Osteoblast (primary cell): ENCODE data around the gene TOR4A. TPM values are rescaled to one million over a fixed set of nuclear protein-coding genes. Genes with fewer than 3 reads are reported as not detected.

Source experiments
- DNase-seq: peaks from one replicate; pipeline ENCODE4 v3.0.0; 2011; ENCODE audit warnings: low spot score, mixed read lengths; ENCODE audit not compliant: insufficient read length; ENCODE audit errors: missing footprints
- H2AFZ ChIP-seq: 2 replicates; pipeline ENCODE4 v1.6.0; 2011; ENCODE audit warnings: mild to moderate bottlenecking, low read length
- H3K27ac ChIP-seq: 2 replicates; pipeline ENCODE4 v1.5.1; 2011; ENCODE audit warnings: mild to moderate bottlenecking, low read depth, low read length, moderate library complexity
- H3K27me3 ChIP-seq: 2 replicates; pipeline ENCODE4 v1.6.0; 2012; ENCODE audit warnings: mild to moderate bottlenecking, control low read depth, inconsistent platforms, low read length, moderate library complexity; ENCODE audit not compliant: insufficient read depth
- H3K36me3 ChIP-seq: 2 replicates; pipeline ENCODE4 v1.5.1; 2011; ENCODE audit warnings: mild to moderate bottlenecking, low read length, control low read depth, moderate library complexity; ENCODE audit not compliant: insufficient read depth
- H3K4me1 ChIP-seq: 2 replicates; pipeline ENCODE4 v1.5.1; 2011; ENCODE audit warnings: mild to moderate bottlenecking, low read length, control low read depth, moderate library complexity; ENCODE audit not compliant: insufficient read depth
- H3K4me2 ChIP-seq: 2 replicates; pipeline ENCODE4 v1.6.0; 2011; ENCODE audit warnings: mild to moderate bottlenecking, low read length; ENCODE audit not compliant: insufficient read depth
- H3K4me3 ChIP-seq: fragments of 200-600 bp; sonication (generic); 3 replicates; pipeline ENCODE4 v1.5.1; 2012; ENCODE audit warnings: mild to moderate bottlenecking, low read length, inconsistent platforms; ENCODE audit not compliant: insufficient read depth
- H3K79me2 ChIP-seq: 2 replicates; pipeline ENCODE4 v1.6.0; 2012; ENCODE audit warnings: mild to moderate bottlenecking, low read length, control low read depth, inconsistent platforms; ENCODE audit not compliant: insufficient read depth
- H3K9me3 ChIP-seq: 2 replicates; pipeline ENCODE4 v1.5.1; 2011; ENCODE audit warnings: low read depth, low read length, control low read depth
- H4K20me1 ChIP-seq: 2 replicates; pipeline ENCODE4 v1.6.0; 2012; ENCODE audit warnings: mild to moderate bottlenecking, low read length, control low read depth; ENCODE audit not compliant: insufficient read depth
- total RNA-seq: library from RNA; depleted of rRNA; stranded (reverse); fragments of >200 nt; gene quantifications from 2 replicates; pipeline ENCODE4 v1.2.3, GENCODE V29; 2012
- TF ChIP-seq, protein P1 (sequence below): IDR thresholded peaks from 2 replicates; pipeline ENCODE4 v1.5.1; 2011; ENCODE audit warnings: mild to moderate bottlenecking, low read depth, low read length, moderate library complexity; ENCODE audit errors: extremely low read depth

The TOR4A gene
- total RNA-seq, 1 donor, result 2.5 TPM

DNA sequence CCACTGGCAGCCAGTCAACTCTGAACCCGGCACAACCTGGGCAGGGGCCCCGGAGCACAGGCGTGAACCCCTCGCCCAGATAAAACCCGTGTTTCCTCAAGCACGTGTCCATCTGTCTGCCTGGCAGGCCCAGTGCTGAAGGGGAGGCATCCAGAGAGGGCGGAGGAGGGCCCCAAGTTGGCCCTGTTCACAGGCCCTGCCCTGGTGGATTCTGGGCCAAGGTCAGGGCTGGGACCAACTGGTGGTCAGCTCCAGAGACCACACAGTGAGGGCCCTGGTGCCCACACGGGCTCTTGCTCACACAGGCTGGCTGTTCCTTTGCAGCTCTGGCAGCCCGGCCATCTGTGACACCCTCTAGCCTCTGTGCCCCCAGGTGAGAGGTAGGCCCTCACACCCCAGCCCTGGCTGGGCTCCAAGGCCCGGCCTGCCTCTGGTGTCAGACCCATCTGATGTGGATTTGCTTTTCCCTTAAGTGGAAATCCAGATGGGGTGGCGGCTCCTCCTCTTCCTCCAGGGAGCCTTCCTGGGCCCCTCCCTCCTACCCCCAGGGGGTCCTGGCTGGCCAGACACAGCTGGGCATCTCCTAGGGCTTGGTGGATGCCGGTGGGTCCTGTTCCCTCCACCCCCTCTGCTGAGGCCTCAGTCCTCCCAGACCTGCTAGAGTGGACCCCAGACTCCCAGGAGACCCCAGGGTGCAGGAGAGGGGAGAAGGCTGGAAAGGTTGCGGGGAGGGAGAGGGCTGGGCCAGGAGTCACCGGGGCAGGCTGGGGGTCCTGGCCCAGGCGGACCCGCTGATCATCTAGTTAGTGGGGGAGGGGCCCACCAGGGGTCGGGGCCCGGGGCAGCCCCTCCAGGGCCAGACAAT, 27.0 kb upstream of the TOR4A start:
- no peak overlapping the region for H3K4me2 ChIP-seq

DNA sequence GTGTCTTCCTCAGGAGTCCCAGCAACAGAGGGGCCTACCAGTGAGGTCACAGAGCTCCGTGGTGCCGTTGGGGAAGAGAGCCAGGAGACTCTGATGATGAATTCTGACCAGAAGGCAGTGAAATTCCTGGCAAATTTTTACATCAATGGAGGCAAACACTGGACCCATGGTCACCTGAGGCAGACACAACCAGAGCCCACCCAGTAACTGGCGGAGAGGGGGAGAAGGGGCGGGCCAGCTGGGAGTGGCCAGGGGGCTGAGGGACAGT, 26.4 kb upstream of the TOR4A start, which contains the start of gene STPG3:
Gene STPG3 (plus strand): TSS at position 93 of the 268 bp plus-strand sequence. CDS start 1 bp downstream, at position 94.
- peak; percentile 92 for DNase-seq
- peaks cover 8% of the 10 kb centered on the region for H3K79me2 ChIP-seq
- H3K27me3 ChIP-seq, result peaks cover 5% of the 10 kb centered on the region
- no peaks in the 10 kb centered on the region for H3K9me3 ChIP-seq
- TF ChIP-seq, protein P1, sequence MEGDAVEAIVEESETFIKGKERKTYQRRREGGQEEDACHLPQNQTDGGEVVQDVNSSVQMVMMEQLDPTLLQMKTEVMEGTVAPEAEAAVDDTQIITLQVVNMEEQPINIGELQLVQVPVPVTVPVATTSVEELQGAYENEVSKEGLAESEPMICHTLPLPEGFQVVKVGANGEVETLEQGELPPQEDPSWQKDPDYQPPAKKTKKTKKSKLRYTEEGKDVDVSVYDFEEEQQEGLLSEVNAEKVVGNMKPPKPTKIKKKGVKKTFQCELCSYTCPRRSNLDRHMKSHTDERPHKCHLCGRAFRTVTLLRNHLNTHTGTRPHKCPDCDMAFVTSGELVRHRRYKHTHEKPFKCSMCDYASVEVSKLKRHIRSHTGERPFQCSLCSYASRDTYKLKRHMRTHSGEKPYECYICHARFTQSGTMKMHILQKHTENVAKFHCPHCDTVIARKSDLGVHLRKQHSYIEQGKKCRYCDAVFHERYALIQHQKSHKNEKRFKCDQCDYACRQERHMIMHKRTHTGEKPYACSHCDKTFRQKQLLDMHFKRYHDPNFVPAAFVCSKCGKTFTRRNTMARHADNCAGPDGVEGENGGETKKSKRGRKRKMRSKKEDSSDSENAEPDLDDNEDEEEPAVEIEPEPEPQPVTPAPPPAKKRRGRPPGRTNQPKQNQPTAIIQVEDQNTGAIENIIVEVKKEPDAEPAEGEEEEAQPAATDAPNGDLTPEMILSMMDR, result no peak
- H4K20me1 ChIP-seq, result peaks cover 4% of the 10 kb centered on the region
- H3K4me2 ChIP-seq, result no peak within 1 kb of the TSS
- no peak within 1 kb of the TSS for H3K27ac ChIP-seq
- no peaks in the 10 kb centered on the region for H3K36me3 ChIP-seq
- H3K4me1 ChIP-seq, result peaks cover 9% of the 10 kb centered on the region
- H3K4me3 ChIP-seq, result no peak within 1 kb of the TSS
- H2AFZ ChIP-seq, result no peak within 1 kb of the TSS

More for the DNA sequence above, 27.0 kb upstream of the TOR4A start:
- Histone ChIP-seq H2AFZ (no peak overlapping the region), H3K4me1 (peaks cover 4% of the 10 kb centered on the region), H3K79me2 (peaks cover 3% of the 10 kb centered on the region), H3K9me3 (no peaks in the 10 kb centered on the region), H3K27me3 (peaks cover 5% of the 10 kb centered on the region), H3K4me3 (no peak overlapping the region), H4K20me1 (no peaks in the 10 kb centered on the region), H3K36me3 (no peaks in the 10 kb centered on the region), H3K27ac (no peak overlapping the region)
- TF ChIP-seq, protein P1, result no peak
- peak; percentile 81 for DNase-seq

DNA sequence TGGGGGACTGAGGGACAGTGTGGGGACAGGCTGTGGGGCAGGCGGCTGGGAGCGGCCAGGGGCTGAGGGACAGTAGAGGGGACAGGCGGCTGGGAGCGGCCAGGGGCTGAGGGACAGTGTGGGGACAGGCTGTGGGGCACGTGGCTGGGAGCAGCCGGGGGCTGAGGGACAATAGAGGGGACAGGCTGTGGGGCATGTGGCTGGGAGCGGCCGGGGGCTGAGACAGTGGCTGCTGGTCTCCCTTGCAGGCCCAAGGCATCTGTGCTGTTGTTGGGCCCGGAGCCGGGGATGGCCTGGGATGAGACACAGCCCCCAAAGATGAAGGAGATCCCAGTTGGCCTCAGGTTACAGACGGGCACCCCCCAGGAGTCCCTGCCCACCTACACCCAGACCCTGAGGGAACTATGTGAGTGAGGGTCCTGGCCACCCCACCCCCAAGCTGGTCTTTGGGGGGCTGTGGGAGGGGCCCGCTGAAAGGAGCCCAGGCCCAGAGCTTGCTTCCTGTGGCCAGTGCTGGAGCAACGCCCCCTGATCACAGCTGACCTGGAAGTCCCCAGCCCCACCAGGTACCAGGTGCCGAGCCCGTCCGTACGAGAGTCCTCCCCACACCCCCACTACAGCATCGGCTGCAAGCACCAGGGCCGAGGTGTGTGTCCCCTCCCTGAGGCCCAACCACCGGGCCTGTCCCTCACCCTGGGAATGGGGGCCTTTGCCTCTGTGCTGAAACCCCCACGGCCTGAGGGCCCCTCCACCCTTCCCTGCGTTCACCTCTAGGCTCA, 25.8 kb upstream of the TOR4A start:
- DNase-seq, result peak; percentile 88
- peaks cover 14% of the 10 kb centered on the region for H3K79me2 ChIP-seq
- H3K27ac ChIP-seq, result no peak overlapping the region
- H3K9me3 ChIP-seq, result no peaks in the 10 kb centered on the region
- TF ChIP-seq, protein P1, result no peak
- H2AFZ ChIP-seq, result no peak overlapping the region
- H3K4me2 ChIP-seq, result no peak overlapping the region
- H3K36me3 ChIP-seq, result peaks cover 3% of the 10 kb centered on the region
- H3K27me3 ChIP-seq, result peaks cover 5% of the 10 kb centered on the region
- no peak overlapping the region for H3K4me3 ChIP-seq
- peaks cover 13% of the 10 kb centered on the region for H3K4me1 ChIP-seq
- H4K20me1 ChIP-seq, result peaks cover 10% of the 10 kb centered on the region
